Neural progenitor cell (in vitro differentiated cells): ENCODE data around the gene LONRF2. TPM values are rescaled to one million over a fixed set of nuclear protein-coding genes. Genes with fewer than 3 reads are reported as not detected.

ENCODE experiments used
- DNase-seq: peaks from one replicate; pipeline ENCODE4 v3.0.0-alpha.2; 2016; ENCODE audit warnings: low spot score
- H2AFZ ChIP-seq: fragments of 200-600 bp; sonication (generic); replicated peaks from 2 replicates; pipeline ENCODE4 v1.6.1; 2016; ENCODE audit warnings: antibody characterized with exemption
- H3F3A ChIP-seq: fragments of 200-600 bp; sonication (generic); 2 replicates; pipeline ENCODE4 v1.6.1; 2016; ENCODE audit warnings: antibody characterized with exemption, low read depth
- H3K27ac ChIP-seq: fragments of 200-600 bp; sonication (generic); 2 replicates; pipeline ENCODE4 v1.5.1; 2016; ENCODE audit warnings: mild to moderate bottlenecking
- H3K27me3 ChIP-seq: fragments of 200-600 bp; sonication (generic); 2 replicates; pipeline ENCODE4 v1.6.1; 2016; ENCODE audit warnings: mild to moderate bottlenecking, moderate library complexity
- H3K36me3 ChIP-seq: fragments of 200-600 bp; sonication (generic); 2 replicates; pipeline ENCODE4 v1.5.1; 2016
- H3K4me1 ChIP-seq: fragments of 200-600 bp; sonication (generic); 2 replicates; pipeline ENCODE4 v1.6.1; 2016; ENCODE audit warnings: mixed run types
- H3K4me2 ChIP-seq: fragments of 200-600 bp; sonication (generic); 2 replicates; pipeline ENCODE4 v1.6.1; 2016
- H3K4me3 ChIP-seq: fragments of 200-600 bp; sonication (generic); 2 replicates; pipeline ENCODE4 v1.5.1; 2016
- H3K79me2 ChIP-seq: fragments of 200-600 bp; sonication (generic); 2 replicates; pipeline ENCODE4 v1.6.1; 2016; ENCODE audit warnings: low read depth
- H3K9ac ChIP-seq: fragments of 200-600 bp; sonication (generic); 2 replicates; pipeline ENCODE4 v1.6.1; 2016
- H3K9me3 ChIP-seq: fragments of 200-600 bp; sonication (generic); 2 replicates; pipeline ENCODE4 v1.5.1; 2016; ENCODE audit warnings: low read depth
- H4K20me1 ChIP-seq: fragments of 200-600 bp; sonication (generic); 2 replicates; pipeline ENCODE4 v1.6.1; 2016; ENCODE audit warnings: low read depth
- H3K27ac Mint-ChIP-seq: 3 replicates; pipeline ENCODE4 v1.8.0; 2021; ENCODE audit warnings: mixed read lengths
- H3K27me3 Mint-ChIP-seq: 2 replicates; pipeline ENCODE4 v1.8.0; 2022; ENCODE audit warnings: low read depth, mild to moderate bottlenecking, inconsistent platforms, moderate library complexity, mixed read lengths; ENCODE audit not compliant: insufficient read depth
- H3K36me3 Mint-ChIP-seq: 3 replicates; pipeline ENCODE4 v1.8.0; 2021; ENCODE audit warnings: mixed read lengths
- H3K4me1 Mint-ChIP-seq: 3 replicates; pipeline ENCODE4 v1.8.0; 2021; ENCODE audit warnings: mixed read lengths
- H3K4me3 Mint-ChIP-seq: 3 replicates; pipeline ENCODE4 v1.8.0; 2021; ENCODE audit warnings: mild to moderate bottlenecking, moderate library complexity, mixed read lengths
- H3K9me3 Mint-ChIP-seq: 3 replicates; pipeline ENCODE4 v1.8.0; 2020; ENCODE audit warnings: mixed read lengths
- CTCF ChIP-seq: fragments of 200-600 bp; sonication (generic); IDR thresholded peaks from 2 replicates; pipeline ENCODE4 v1.5.1; 2017; ENCODE audit warnings: antibody characterized with exemption, mild to moderate bottlenecking
- EZH2 ChIP-seq: fragments of 200-600 bp; sonication (generic); IDR thresholded peaks from 2 replicates; pipeline ENCODE4 v1.6.1; 2017; ENCODE audit warnings: antibody characterized with exemption, mild to moderate bottlenecking, moderate library complexity
- EZH2phosphoT487 ChIP-seq: fragments of 200-600 bp; sonication (generic); IDR thresholded peaks from 2 replicates; pipeline ENCODE4 v1.6.1; 2017; ENCODE audit warnings: antibody characterized with exemption
- total RNA-seq: library from RNA; depleted of rRNA; stranded (reverse); fragments of >200 nt; gene quantifications from 2 replicates; pipeline ENCODE4 v1.2.3, GENCODE V29; 2015; ENCODE audit warnings: low replicate concordance

Gene LONRF2
- total RNA-seq, 1 donor from 2014 or later, result 0.37 TPM

GRCh38 chr2:100289020-100289419 is 33.3 kb downstream of the LONRF2 start:
- Histone ChIP-seq H3K36me3 (no peaks in the 10 kb centered on the region), H3K4me3 (no peak overlapping the region), H3K9ac (no peak overlapping the region), H3K9me3 (no peaks in the 10 kb centered on the region), H3K4me2 (no peak overlapping the region), H3K79me2 (no peaks in the 10 kb centered on the region), H3K4me1 (no peaks in the 10 kb centered on the region), H4K20me1 (no peaks in the 10 kb centered on the region), H3K27me3 (no peaks in the 10 kb centered on the region), H2AFZ (no peak overlapping the region), H3K27ac (no peak overlapping the region), H3F3A (no peaks in the 10 kb centered on the region)
- Mint-ChIP-seq H3K4me3 (no peak overlapping the region), H3K27me3 (no peaks in the 10 kb centered on the region), H3K36me3 (peaks cover 7% of the 10 kb centered on the region), H3K4me1 (no peaks in the 10 kb centered on the region), H3K9me3 (no peaks in the 10 kb centered on the region), H3K27ac (no peak overlapping the region)
- no peak for DNase-seq
- TF ChIP-seq EZH2 (no peak), EZH2phosphoT487 (no peak), CTCF (no peak)

- Histone ChIP-seq H3K9ac (no peak overlapping the region), H3K27ac (no peak overlapping the region), H3K9me3 (no peaks in the 10 kb centered on the region), H3K36me3 (no peaks in the 10 kb centered on the region), H3K79me2 (no peaks in the 10 kb centered on the region), H3K4me3 (no peak overlapping the region), H4K20me1 (no peaks in the 10 kb centered on the region), H3K4me2 (no peak overlapping the region), H2AFZ (no peak overlapping the region), H3K27me3 (no peaks in the 10 kb centered on the region), H3F3A (no peaks in the 10 kb centered on the region), H3K4me1 (peaks cover 10% of the 10 kb centered on the region)
- DNase-seq, result no peak
- Mint-ChIP-seq H3K4me3 (no peak overlapping the region), H3K9me3 (no peaks in the 10 kb centered on the region), H3K27ac (no peak overlapping the region), H3K36me3 (peaks cover 9% of the 10 kb centered on the region), H3K27me3 (no peaks in the 10 kb centered on the region), H3K4me1 (peaks cover 9% of the 10 kb centered on the region)
- TF ChIP-seq EZH2, result no peak
- TF ChIP-seq EZH2phosphoT487, result no peak
- no peak for TF ChIP-seq CTCF
These were observed 36.0 kb downstream of the LONRF2 start for GRCh38 chr2:100286318-100286717.

- no peak for TF ChIP-seq CTCF
- no peak for TF ChIP-seq EZH2phosphoT487
- TF ChIP-seq EZH2, result no peak
- no peak overlapping the region for H3K4me2 ChIP-seq
- H3K27ac ChIP-seq, result no peak overlapping the region
- peak overlapping the region; percentile 22 for H2AFZ ChIP-seq
- H3K4me1 ChIP-seq, result peaks cover 12% of the 10 kb centered on the region
- H3K9me3 ChIP-seq, result no peaks in the 10 kb centered on the region
- Mint-ChIP-seq H3K9me3 (no peaks in the 10 kb centered on the region), H3K4me3 (no peak overlapping the region), H3K36me3 (peaks cover 9% of the 10 kb centered on the region), H3K27me3 (no peaks in the 10 kb centered on the region), H3K27ac (no peak overlapping the region), H3K4me1 (peaks cover 14% of the 10 kb centered on the region)
- H3K27me3 ChIP-seq, result no peaks in the 10 kb centered on the region
- no peaks in the 10 kb centered on the region for H3K79me2 ChIP-seq
- H3F3A ChIP-seq, result no peaks in the 10 kb centered on the region
- DNase-seq, result no peak
- H3K36me3 ChIP-seq, result no peaks in the 10 kb centered on the region
- H4K20me1 ChIP-seq, result no peaks in the 10 kb centered on the region
- H3K4me3 ChIP-seq, result no peak overlapping the region
- no peak overlapping the region for H3K9ac ChIP-seq
These were observed 36.6 kb downstream of the LONRF2 start for GRCh38 chr2:100285691-100286090.

GRCh38 chr2:100285011-100285410 is 37.3 kb downstream of the LONRF2 start:
- Histone ChIP-seq H3K9me3 (no peaks in the 10 kb centered on the region), H3K4me3 (no peak overlapping the region), H2AFZ (no peak overlapping the region), H3K4me2 (no peak overlapping the region), H4K20me1 (no peaks in the 10 kb centered on the region), H3K9ac (no peak overlapping the region), H3K27ac (no peak overlapping the region), H3K79me2 (no peaks in the 10 kb centered on the region), H3K4me1 (peaks cover 12% of the 10 kb centered on the region), H3K36me3 (no peaks in the 10 kb centered on the region), H3F3A (no peaks in the 10 kb centered on the region), H3K27me3 (no peaks in the 10 kb centered on the region)
- H3K4me1 Mint-ChIP-seq, result peaks cover 16% of the 10 kb centered on the region
- no peak overlapping the region for H3K27ac Mint-ChIP-seq
- H3K9me3 Mint-ChIP-seq, result no peaks in the 10 kb centered on the region
- DNase-seq, result no peak
- H3K36me3 Mint-ChIP-seq, result peaks cover 9% of the 10 kb centered on the region
- no peak for TF ChIP-seq CTCF
- no peak overlapping the region for H3K4me3 Mint-ChIP-seq
- no peaks in the 10 kb centered on the region for H3K27me3 Mint-ChIP-seq
